Osteoblast (primary cell): ENCODE results near the gene CTRL. TPM values are rescaled to one million over a fixed set of nuclear protein-coding genes. Genes with fewer than 3 reads are reported as not detected.
A peak's percentile ranks its signal among the peaks of the same experiment; 100 is the strongest.
"Not testable (repeated sequence)": the region's sequence is repeated elsewhere in the genome, so short reads cannot be mapped to it uniquely, and the experiment has no call there.

Source experiments
- DNase-seq: peaks from one replicate; pipeline ENCODE4 v3.0.0; 2011; ENCODE audit warnings: low spot score, mixed read lengths; ENCODE audit not compliant: insufficient read length; ENCODE audit errors: missing footprints
- H2AFZ ChIP-seq: 2 replicates; pipeline ENCODE4 v1.6.0; 2011; ENCODE audit warnings: mild to moderate bottlenecking, low read length
- H3K27ac ChIP-seq: 2 replicates; pipeline ENCODE4 v1.5.1; 2011; ENCODE audit warnings: mild to moderate bottlenecking, low read depth, low read length, moderate library complexity
- H3K27me3 ChIP-seq: 2 replicates; pipeline ENCODE4 v1.6.0; 2012; ENCODE audit warnings: mild to moderate bottlenecking, control low read depth, inconsistent platforms, low read length, moderate library complexity; ENCODE audit not compliant: insufficient read depth
- H3K36me3 ChIP-seq: 2 replicates; pipeline ENCODE4 v1.5.1; 2011; ENCODE audit warnings: mild to moderate bottlenecking, low read length, control low read depth, moderate library complexity; ENCODE audit not compliant: insufficient read depth
- H3K4me1 ChIP-seq: 2 replicates; pipeline ENCODE4 v1.5.1; 2011; ENCODE audit warnings: mild to moderate bottlenecking, low read length, control low read depth, moderate library complexity; ENCODE audit not compliant: insufficient read depth
- H3K4me2 ChIP-seq: 2 replicates; pipeline ENCODE4 v1.6.0; 2011; ENCODE audit warnings: mild to moderate bottlenecking, low read length; ENCODE audit not compliant: insufficient read depth
- H3K4me3 ChIP-seq: fragments of 200-600 bp; sonication (generic); 3 replicates; pipeline ENCODE4 v1.5.1; 2012; ENCODE audit warnings: mild to moderate bottlenecking, low read length, inconsistent platforms; ENCODE audit not compliant: insufficient read depth
- H3K79me2 ChIP-seq: 2 replicates; pipeline ENCODE4 v1.6.0; 2012; ENCODE audit warnings: mild to moderate bottlenecking, low read length, control low read depth, inconsistent platforms; ENCODE audit not compliant: insufficient read depth
- H3K9me3 ChIP-seq: 2 replicates; pipeline ENCODE4 v1.5.1; 2011; ENCODE audit warnings: low read depth, low read length, control low read depth
- H4K20me1 ChIP-seq: 2 replicates; pipeline ENCODE4 v1.6.0; 2012; ENCODE audit warnings: mild to moderate bottlenecking, low read length, control low read depth; ENCODE audit not compliant: insufficient read depth
- CTCF ChIP-seq: IDR thresholded peaks from 2 replicates; pipeline ENCODE4 v1.5.1; 2011; ENCODE audit warnings: mild to moderate bottlenecking, low read depth, low read length, moderate library complexity; ENCODE audit errors: extremely low read depth
- total RNA-seq: library from RNA; depleted of rRNA; stranded (reverse); fragments of >200 nt; gene quantifications from 2 replicates; pipeline ENCODE4 v1.2.3, GENCODE V29; 2012

Gene CTRL
- total RNA-seq, 1 donor: 0.36 TPM

GRCh38 chr16:67915831-67916723 lies 15.6 kb downstream of the CTRL start:
- Histone ChIP-seq H3K4me1 (peaks cover 25% of the 10 kb centered on the region), H3K4me2 (no peak overlapping the region), H3K27ac (peak overlapping the region; percentile 65), H3K36me3 (peaks cover 16% of the 10 kb centered on the region), H3K79me2 (peaks cover 50% of the 10 kb centered on the region), H3K4me3 (no peak overlapping the region), H3K27me3 (no peaks in the 10 kb centered on the region), H4K20me1 (peaks cover 53% of the 10 kb centered on the region), H2AFZ (no peak overlapping the region), H3K9me3 (no peaks in the 10 kb centered on the region)
- DNase-seq: peak; percentile 15
- no peak for TF ChIP-seq CTCF

- H3K9me3 ChIP-seq, H3K27me3 ChIP-seq, H3K4me2 ChIP-seq, DNase-seq, H3K27ac ChIP-seq, H2AFZ ChIP-seq, H3K4me3 ChIP-seq: not testable (repeated sequence)
- H3K36me3 ChIP-seq: peaks cover 21% of the 10 kb centered on the region
- peaks cover 54% of the 10 kb centered on the region for H4K20me1 ChIP-seq
- H3K79me2 ChIP-seq: peaks cover 51% of the 10 kb centered on the region
- peaks cover 25% of the 10 kb centered on the region for H3K4me1 ChIP-seq
Measured at GRCh38 chr16:67915496-67915769, 16.2 kb downstream of the CTRL start.

GRCh38 chr16:67914758-67915495 lies 16.7 kb downstream of the CTRL start:
- H2AFZ ChIP-seq: no peak overlapping the region
- peaks cover 49% of the 10 kb centered on the region for H3K79me2 ChIP-seq
- H3K4me3 ChIP-seq: no peak overlapping the region
- no peaks in the 10 kb centered on the region for H3K9me3 ChIP-seq
- H3K36me3 ChIP-seq: peaks cover 22% of the 10 kb centered on the region
- DNase-seq: peak; percentile 15
- no peak for TF ChIP-seq CTCF
- peaks cover 51% of the 10 kb centered on the region for H4K20me1 ChIP-seq
- H3K4me2 ChIP-seq: no peak overlapping the region
- no peaks in the 10 kb centered on the region for H3K27me3 ChIP-seq
- peaks cover 25% of the 10 kb centered on the region for H3K4me1 ChIP-seq
- no peak overlapping the region for H3K27ac ChIP-seq

- no peak for TF ChIP-seq CTCF
- Histone ChIP-seq H2AFZ (no peak overlapping the region), H3K4me2 (no peak overlapping the region), H4K20me1 (peaks cover 15% of the 10 kb centered on the region), H3K9me3 (no peaks in the 10 kb centered on the region), H3K4me3 (no peak overlapping the region), H3K27ac (no peak overlapping the region), H3K27me3 (no peaks in the 10 kb centered on the region), H3K36me3 (peaks cover 18% of the 10 kb centered on the region), H3K79me2 (peaks cover 24% of the 10 kb centered on the region), H3K4me1 (no peaks in the 10 kb centered on the region)
- DNase-seq: peak; percentile 59
Measured at GRCh38 chr16:67910158-67910557, 21.5 kb downstream of the CTRL start.
